Measurements from ENCODE around the gene CYB5R2. TPM values are rescaled to one million over a fixed set of nuclear protein-coding genes. Genes with fewer than 3 reads are reported as not detected.

CYB5R2 gene
- total RNA-seq, 1 donor from 2014 or later, result 17.7 TPM

GRCh38 chr11:7671347-7672215 lies 1.7 kb downstream of the CYB5R2 start:
- Histone ChIP-seq H3K27ac (no peak overlapping the region), H3K9me3 (no peaks in the 10 kb centered on the region), H3K27me3 (no peaks in the 10 kb centered on the region), H3K4me1 (peaks cover 40% of the 10 kb centered on the region), H3K4me3 (no peak overlapping the region), H3K36me3 (no peaks in the 10 kb centered on the region)
- intact Hi-C loops (cut with DNase I), result no loop called here
- TF ChIP-seq, protein P1, sequence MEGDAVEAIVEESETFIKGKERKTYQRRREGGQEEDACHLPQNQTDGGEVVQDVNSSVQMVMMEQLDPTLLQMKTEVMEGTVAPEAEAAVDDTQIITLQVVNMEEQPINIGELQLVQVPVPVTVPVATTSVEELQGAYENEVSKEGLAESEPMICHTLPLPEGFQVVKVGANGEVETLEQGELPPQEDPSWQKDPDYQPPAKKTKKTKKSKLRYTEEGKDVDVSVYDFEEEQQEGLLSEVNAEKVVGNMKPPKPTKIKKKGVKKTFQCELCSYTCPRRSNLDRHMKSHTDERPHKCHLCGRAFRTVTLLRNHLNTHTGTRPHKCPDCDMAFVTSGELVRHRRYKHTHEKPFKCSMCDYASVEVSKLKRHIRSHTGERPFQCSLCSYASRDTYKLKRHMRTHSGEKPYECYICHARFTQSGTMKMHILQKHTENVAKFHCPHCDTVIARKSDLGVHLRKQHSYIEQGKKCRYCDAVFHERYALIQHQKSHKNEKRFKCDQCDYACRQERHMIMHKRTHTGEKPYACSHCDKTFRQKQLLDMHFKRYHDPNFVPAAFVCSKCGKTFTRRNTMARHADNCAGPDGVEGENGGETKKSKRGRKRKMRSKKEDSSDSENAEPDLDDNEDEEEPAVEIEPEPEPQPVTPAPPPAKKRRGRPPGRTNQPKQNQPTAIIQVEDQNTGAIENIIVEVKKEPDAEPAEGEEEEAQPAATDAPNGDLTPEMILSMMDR (IDR thresholded peaks at IDR 0.05), result no peak
- TF ChIP-seq POLR2A (IDR thresholded peaks at IDR 0.05) (no peak), POLR2AphosphoS5 (IDR thresholded peaks at IDR 0.05; ENCODE audit: insufficient read depth in 1 of 2, low read depth in 1 of 2) (no peak)
- no peak for DNase-seq (ENCODE audit: extremely low spot score in 2 of 2)

- no peak for TF ChIP-seq POLR2A (IDR thresholded peaks at IDR 0.05)
- TF ChIP-seq, protein P1 (IDR thresholded peaks at IDR 0.05), result no peak
- TF ChIP-seq POLR2AphosphoS5 (IDR thresholded peaks at IDR 0.05; ENCODE audit: insufficient read depth in 1 of 2, low read depth in 1 of 2), result no peak
- H3K36me3 ChIP-seq, result no peaks in the 10 kb centered on the region
- peaks cover 34% of the 10 kb centered on the region for H3K4me1 ChIP-seq
- H3K27ac ChIP-seq, result no peak overlapping the region
- no peak overlapping the region for H3K4me3 ChIP-seq
- intact Hi-C loops (cut with DNase I), result no loop called here
- no peaks in the 10 kb centered on the region for H3K27me3 ChIP-seq
- H3K9me3 ChIP-seq, result no peaks in the 10 kb centered on the region
- DNase-seq (ENCODE audit: extremely low spot score in 2 of 2), result no peak
These were observed 2.7 kb downstream of the CYB5R2 start for GRCh38 chr11:7670641-7671040.

DNA sequence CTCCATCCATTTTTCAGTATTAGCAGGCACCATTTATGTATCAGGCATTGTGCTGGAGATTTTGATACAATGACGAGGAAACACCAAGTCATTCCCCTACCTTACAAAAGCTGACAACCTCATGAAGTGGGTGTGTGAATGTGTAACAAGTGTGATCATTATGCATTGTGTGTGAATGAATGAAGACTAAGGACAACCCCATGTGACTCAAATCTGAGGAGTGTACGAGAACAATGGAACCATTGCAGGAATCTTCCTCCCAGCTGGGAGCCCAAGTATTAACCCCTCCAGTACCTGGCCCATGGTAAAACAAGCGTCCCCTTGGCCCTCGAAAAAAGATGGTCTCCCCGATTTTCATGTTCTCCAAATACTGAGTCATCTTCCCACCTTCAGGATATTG lies 4.4 kb downstream of the CYB5R2 start:
- no peaks in the 10 kb centered on the region for H3K9me3 ChIP-seq
- H3K27ac ChIP-seq, result no peak overlapping the region
- H3K4me1 ChIP-seq, result peaks cover 25% of the 10 kb centered on the region
- no peak overlapping the region for H3K4me3 ChIP-seq
- H3K27me3 ChIP-seq, result no peaks in the 10 kb centered on the region
- no peak for DNase-seq (ENCODE audit: extremely low spot score in 2 of 2)
- TF ChIP-seq, protein P1 (IDR thresholded peaks at IDR 0.05), result no peak
- TF ChIP-seq POLR2A (IDR thresholded peaks at IDR 0.05) (no peak), POLR2AphosphoS5 (IDR thresholded peaks at IDR 0.05; ENCODE audit: insufficient read depth in 1 of 2, low read depth in 1 of 2) (peak in 1 of 2 donors; percentile 32)
- intact Hi-C loops (cut with DNase I), result loop anchor here (5.0 kb wide), 1 partner anchor 97 kb away; no protein-coding TSS in a partner anchor
- H3K36me3 ChIP-seq, result peaks cover 0 to 7% of the 10 kb centered on the region in 2 donors

DNA sequence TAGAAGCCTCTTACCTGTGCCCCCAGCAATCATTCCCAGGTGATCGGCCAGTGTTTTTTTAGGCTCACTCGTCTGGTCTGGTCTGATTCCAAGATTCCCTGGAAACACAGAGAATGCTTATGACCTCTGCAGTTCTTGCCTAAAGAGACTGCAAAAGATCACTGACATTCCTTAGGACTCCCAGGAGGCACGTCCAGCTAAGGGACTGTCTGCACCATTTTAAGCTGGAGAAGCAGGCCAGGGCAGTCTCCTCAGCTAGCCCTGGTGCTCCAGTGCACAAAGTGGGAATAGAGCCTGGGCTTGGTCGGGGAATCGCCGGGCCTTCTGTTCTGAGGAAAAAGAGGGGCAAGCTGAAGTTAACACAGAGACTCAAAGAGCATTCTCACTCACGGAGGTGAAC lies 4.8 kb downstream of the CYB5R2 start:
- no peak overlapping the region for H3K27ac ChIP-seq
- H3K4me3 ChIP-seq, result no peak overlapping the region
- TF ChIP-seq, protein P1 (IDR thresholded peaks at IDR 0.05), result no peak
- no peak for TF ChIP-seq POLR2A (IDR thresholded peaks at IDR 0.05)
- H3K4me1 ChIP-seq, result peaks cover 24% of the 10 kb centered on the region
- no peaks in the 10 kb centered on the region for H3K9me3 ChIP-seq
- H3K36me3 ChIP-seq, result peaks cover 0 to 7% of the 10 kb centered on the region in 2 donors
- intact Hi-C loops (cut with DNase I), result loop anchor here (5.0 kb wide), 1 partner anchor 96 kb away; no protein-coding TSS in a partner anchor
- DNase-seq (ENCODE audit: extremely low spot score in 2 of 2), result no peak
- no peaks in the 10 kb centered on the region for H3K27me3 ChIP-seq

GRCh38 chr11:7667460-7667859 lies 5.8 kb downstream of the CYB5R2 start:
- TF ChIP-seq POLR2A (IDR thresholded peaks at IDR 0.05), result no peak
- no peak for TF ChIP-seq POLR2AphosphoS5 (IDR thresholded peaks at IDR 0.05; ENCODE audit: insufficient read depth in 1 of 2, low read depth in 1 of 2)
- TF ChIP-seq, protein P1 (IDR thresholded peaks at IDR 0.05), result no peak
- no peak for DNase-seq (ENCODE audit: extremely low spot score in 2 of 2)
- H3K27ac ChIP-seq, result no peak overlapping the region
- intact Hi-C loops (cut with DNase I), result loop anchor here (5.0 kb wide), 1 partner anchor 95 kb away; no protein-coding TSS in a partner anchor
- no peak overlapping the region for H3K4me3 ChIP-seq
- H3K9me3 ChIP-seq, result no peaks in the 10 kb centered on the region
- H3K36me3 ChIP-seq, result peaks cover 0 to 7% of the 10 kb centered on the region in 2 donors
- H3K27me3 ChIP-seq, result no peaks in the 10 kb centered on the region
- H3K4me1 ChIP-seq, result peaks cover 15% of the 10 kb centered on the region

Data from vagina (tissue), 2 donors.